GM21423 (cell line): ENCODE data around the gene ADAP1.
"Not testable (repeated sequence)": the region's sequence is repeated elsewhere in the genome, so short reads cannot be mapped to it uniquely, and the experiment has no call there.

Experiments used
- ATAC-seq: cut with Tn5 transposase; IDR thresholded peaks from one replicate; pipeline ENCODE4 v1.9.1; 2021; ENCODE audit warnings: mild to moderate bottlenecking, moderate library complexity; ENCODE audit not compliant: unreplicated experiment

The ADAP1 gene

GRCh38 chr7:960972-961371 lies 6.5 kb upstream of the ADAP1 start:
- not testable (repeated sequence) for ATAC-seq

- no peak for ATAC-seq
Measured at GRCh38 chr7:960269-960871, 5.9 kb upstream of the ADAP1 start.

- not testable (repeated sequence) for ATAC-seq
Measured at GRCh38 chr7:959740-960139, 5.3 kb upstream of the ADAP1 start.

GRCh38 chr7:959271-959670 lies 4.8 kb upstream of the ADAP1 start:
- ATAC-seq = no peak

- ATAC-seq = no peak
Measured at GRCh38 chr7:958221-959200, 4.0 kb upstream of the ADAP1 start.

- ATAC-seq = no peak
Measured at GRCh38 chr7:957418-958220, 3.1 kb upstream of the ADAP1 start.

GRCh38 chr7:956031-956430 lies 1.6 kb upstream of the ADAP1 start:
- no peak for ATAC-seq

GRCh38 chr7:953547-954327 lies 743 bp downstream of the ADAP1 start:
- peak; percentile 16 for ATAC-seq

- no peak for ATAC-seq
Measured at GRCh38 chr7:952548-953441, 1.7 kb downstream of the ADAP1 start.

GRCh38 chr7:951881-952547 lies 2.5 kb downstream of the ADAP1 start:
- ATAC-seq = no peak

GRCh38 chr7:949021-949934 lies 5.2 kb downstream of the ADAP1 start:
- no peak for ATAC-seq

- no peak for ATAC-seq
Measured at GRCh38 chr7:947391-948210, 6.9 kb downstream of the ADAP1 start.

GRCh38 chr7:946256-946996 lies 8.1 kb downstream of the ADAP1 start:
- ATAC-seq = no peak

GRCh38 chr7:945556-946255 lies 8.8 kb downstream of the ADAP1 start:
- ATAC-seq = no peak

GRCh38 chr7:945147-945555 lies 9.3 kb downstream of the ADAP1 start:
- no peak for ATAC-seq

- ATAC-seq = no peak
Measured at GRCh38 chr7:944744-945143, 9.7 kb downstream of the ADAP1 start.
